GM21576 (cell line): Measurements from ENCODE around the gene DBI.
"Not testable (repeated sequence)": the region's sequence is repeated elsewhere in the genome, so short reads cannot be mapped to it uniquely, and the experiment has no call there.

ENCODE experiments used
- ATAC-seq: cut with Tn5 transposase; IDR thresholded peaks from one replicate; pipeline ENCODE4 v1.9.1; 2021; ENCODE audit warnings: mild to moderate bottlenecking, moderate library complexity; ENCODE audit not compliant: unreplicated experiment

Gene DBI

GRCh38 chr2:119393971-119394748 is 27.4 kb downstream of the DBI start:
- no peak for ATAC-seq

GRCh38 chr2:119397196-119397595 is 30.4 kb downstream of the DBI start:
- no peak for ATAC-seq

GRCh38 chr2:119402106-119402505 is 35.3 kb downstream of the DBI start:
- ATAC-seq = no peak

- ATAC-seq = no peak
Measured at GRCh38 chr2:119402645-119403560, 36.1 kb downstream of the DBI start.

- not testable (repeated sequence) for ATAC-seq
Measured at GRCh38 chr2:119403618-119404017, 36.8 kb downstream of the DBI start.

GRCh38 chr2:119405151-119405550 is 38.4 kb downstream of the DBI start:
- no peak for ATAC-seq

GRCh38 chr2:119407430-119408220 is 40.8 kb downstream of the DBI start:
- ATAC-seq = peak; percentile 60

- ATAC-seq = no peak
Measured at GRCh38 chr2:119408221-119408619, 41.4 kb downstream of the DBI start.

- ATAC-seq = no peak
Measured at GRCh38 chr2:119409506-119409905, 42.7 kb downstream of the DBI start.

- ATAC-seq = no peak
Measured at GRCh38 chr2:119414894-119415293, 48.1 kb downstream of the DBI start.

- no peak for ATAC-seq
Measured at GRCh38 chr2:119415630-119416029, 48.9 kb downstream of the DBI start.

GRCh38 chr2:119416299-119416923 is 49.6 kb downstream of the DBI start:
- ATAC-seq = no peak

GRCh38 chr2:119417908-119418307 is 51.1 kb downstream of the DBI start:
- ATAC-seq = no peak

- ATAC-seq = no peak
Measured at GRCh38 chr2:119419065-119419464, 52.3 kb downstream of the DBI start.

GRCh38 chr2:119419803-119420508 is 53.2 kb downstream of the DBI start:
- ATAC-seq = no peak

GRCh38 chr2:119421304-119421703 is 54.5 kb downstream of the DBI start:
- no peak for ATAC-seq

GRCh38 chr2:119421741-119422140 is 55.0 kb downstream of the DBI start:
- no peak for ATAC-seq
